ENCODE measurements around the gene TRIO.

The TRIO gene

DNA sequence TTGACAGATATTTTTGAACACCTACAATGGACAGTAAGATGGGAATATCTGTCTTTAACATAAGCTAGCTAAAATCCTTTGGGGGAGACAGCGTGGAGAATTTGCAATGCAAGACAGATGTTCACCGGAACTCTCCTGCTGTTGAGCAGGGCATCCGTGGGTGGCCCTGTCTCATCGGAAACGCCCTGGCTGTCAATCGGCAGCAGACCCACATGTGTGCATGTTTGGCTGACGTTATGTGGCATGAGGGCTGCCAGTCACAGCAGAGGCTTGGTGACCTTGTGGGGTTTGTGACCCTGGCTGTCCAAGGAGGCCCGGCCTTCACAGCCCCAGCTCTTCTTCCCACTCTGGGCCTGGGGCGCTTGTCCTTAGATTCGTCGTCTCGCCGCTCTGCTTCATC is 308.7 kb downstream of the TRIO start:
- no peak for DNase-seq (ENCODE audit: low read depth in 2 of 2)

DNA sequence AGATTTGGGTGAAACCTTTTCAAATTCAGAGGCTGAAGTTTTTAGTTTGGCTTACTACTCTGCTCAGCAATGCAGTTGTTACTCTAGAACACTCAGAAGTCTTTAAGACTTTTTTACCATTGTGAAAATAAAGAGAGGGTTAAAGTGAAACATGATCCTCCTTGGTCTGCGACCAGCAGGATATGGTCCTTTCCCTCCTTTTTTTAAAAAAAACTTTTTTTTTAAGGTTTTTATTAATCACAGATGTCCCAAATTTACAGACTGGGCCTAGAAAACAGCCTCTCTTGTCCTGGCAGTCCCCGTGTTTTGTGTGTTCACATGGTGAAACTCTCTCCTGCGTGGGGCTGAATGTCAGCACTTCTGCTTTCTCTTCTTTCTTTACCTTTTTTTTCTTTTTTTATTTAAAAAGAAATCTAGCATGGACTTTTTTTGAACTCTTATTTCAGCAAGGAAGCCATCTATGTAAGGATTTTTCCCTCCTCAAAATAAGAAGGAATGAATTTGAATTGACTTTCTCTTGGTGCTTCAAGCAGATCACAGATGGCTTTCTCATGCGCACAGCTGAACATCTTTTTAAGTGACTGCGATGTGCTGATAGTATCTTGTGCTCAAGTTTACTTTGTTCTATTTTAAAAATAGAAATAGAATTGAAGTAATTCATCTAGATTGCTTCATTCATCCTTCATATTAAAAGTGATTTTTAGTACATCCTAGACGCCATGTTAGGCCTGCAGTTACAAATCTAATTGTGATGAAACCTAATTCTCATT is 309.7 kb downstream of the TRIO start:
- no peak for DNase-seq (ENCODE audit: low read depth in 2 of 2)

DNA sequence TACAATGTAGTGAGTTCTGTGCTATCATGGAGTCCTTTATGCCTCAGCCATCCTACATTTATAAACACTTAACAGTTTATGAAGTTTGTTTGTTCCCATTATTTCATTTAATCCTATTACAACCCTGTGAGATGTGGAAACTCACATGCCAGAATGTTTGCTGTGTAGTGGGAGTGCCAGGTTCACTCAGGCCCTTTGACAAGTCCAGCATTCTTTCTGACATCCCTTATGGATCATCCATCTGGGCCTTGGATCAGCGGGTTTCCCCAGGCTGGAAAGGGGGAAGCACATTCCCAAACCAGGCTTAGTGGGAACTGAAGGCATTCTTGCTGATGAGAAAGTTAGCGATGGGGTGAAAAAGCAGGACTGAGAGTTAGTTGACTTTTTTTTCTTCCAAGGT is 310.3 kb downstream of the TRIO start:
- no peak for DNase-seq (ENCODE audit: low read depth in 2 of 2)

DNA sequence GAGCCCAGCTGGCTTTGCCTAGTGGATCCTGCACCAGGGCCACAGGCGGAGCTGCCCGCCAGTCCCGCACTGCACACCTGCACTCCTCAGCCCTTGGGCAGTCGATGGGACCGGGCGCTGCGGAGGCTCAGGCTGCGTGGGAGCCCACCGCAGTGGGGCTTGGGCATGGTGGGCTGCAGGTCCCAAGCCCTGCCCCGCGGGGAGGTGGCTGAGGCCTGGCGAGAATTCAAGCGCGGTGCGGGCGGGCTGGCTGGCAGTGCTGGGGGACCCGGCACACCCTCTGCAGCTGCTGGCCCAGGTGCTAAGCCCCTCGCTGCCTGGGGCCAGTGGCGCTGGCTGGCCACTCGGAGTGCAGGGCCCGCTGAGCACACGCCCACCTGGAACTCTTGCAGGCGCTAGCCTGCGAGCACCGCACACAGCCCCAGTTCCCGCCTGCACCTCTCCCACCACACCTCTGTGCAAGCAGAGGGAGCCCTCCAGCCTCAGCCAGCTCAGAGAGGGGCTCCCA is 312.7 kb downstream of the TRIO start:
- DNase-seq (ENCODE audit: low read depth in 2 of 2), result no peak

DNA sequence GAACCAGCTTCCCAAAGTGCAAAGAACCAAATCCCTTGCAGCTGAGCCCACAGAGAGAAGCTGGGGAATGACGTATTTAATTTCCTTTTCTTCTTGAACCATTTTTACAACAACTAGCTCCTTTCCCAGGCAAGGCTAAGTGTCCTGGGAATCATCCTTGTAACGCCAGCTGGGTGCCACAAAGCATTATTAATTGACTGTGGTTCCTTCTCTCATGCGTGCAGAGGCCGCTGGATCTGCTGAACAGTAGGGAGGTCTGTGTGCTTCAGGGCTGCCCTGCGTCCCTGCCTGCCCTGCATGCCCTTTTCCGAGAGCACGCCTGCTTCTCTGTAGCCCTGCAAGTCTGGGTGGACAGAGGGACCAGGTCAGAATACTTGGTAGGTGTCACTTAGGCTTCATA is 314.3 kb downstream of the TRIO start:
- DNase-seq (ENCODE audit: low read depth in 2 of 2), result no peak

DNA sequence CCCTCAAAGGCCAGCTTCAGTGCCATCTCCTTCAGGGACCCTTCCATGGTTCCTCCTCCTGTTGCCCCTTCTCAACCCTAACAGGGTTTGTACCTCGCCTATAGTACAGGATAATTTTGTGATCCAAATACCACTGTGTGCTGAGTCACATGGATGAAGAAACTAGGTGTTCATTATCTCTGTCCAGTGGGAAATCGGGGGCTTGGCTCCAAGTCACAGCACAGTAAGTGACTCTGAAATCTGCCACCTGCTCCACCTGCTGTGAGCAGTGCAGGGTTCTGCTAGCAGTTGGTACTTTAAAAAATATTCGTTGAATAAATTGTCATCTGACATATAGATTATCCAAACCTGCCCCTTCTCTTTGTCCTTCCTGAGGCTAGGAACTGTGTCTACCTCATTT is 315.3 kb downstream of the TRIO start:
- DNase-seq (ENCODE audit: low read depth in 2 of 2), result no peak

DNA sequence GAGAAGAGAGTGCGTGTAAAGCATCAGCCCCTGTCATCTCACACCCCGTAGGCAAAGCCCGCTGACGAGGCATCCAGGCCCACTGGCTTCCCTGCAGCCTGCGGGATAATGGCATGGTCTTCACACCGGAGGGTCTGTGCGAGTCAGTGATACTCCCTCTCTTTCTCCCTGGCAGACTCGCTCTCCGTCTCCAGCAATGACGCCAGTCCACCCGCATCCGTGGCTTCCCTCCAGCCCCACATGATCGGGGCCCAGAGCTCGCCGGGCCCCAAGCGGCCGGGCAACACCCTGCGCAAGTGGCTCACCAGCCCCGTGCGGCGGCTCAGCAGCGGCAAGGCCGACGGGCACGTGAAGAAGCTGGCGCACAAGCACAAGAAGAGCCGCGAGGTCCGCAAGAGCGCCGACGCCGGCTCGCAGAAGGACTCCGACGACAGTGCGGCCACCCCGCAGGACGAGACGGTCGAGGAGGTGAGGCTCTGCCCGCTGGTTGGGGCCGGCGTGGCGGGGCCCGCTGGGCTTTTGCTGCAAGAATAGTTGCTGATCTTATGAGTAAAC is 317.8 kb downstream of the TRIO start:
- DNase-seq (ENCODE audit: low read depth in 2 of 2), result no peak

DNA sequence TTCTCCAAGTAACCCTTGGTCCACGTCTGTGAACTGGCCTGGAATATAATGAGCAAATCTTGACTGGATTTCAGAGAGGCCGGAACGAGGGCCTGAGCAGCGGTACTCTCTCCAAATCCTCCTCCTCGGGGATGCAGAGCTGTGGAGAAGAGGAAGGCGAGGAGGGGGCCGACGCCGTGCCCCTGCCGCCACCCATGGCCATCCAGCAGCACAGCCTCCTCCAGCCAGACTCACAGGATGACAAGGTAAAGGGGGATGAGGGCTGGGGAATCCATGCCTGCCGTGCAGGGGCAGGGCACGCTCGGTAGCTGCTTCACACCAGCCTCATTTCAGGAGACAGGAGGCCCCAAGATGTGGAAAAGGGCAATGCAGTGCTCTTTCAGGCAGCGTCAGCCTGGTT is 319.5 kb downstream of the TRIO start:
- DNase-seq (ENCODE audit: low read depth in 2 of 2), result no peak

DNA sequence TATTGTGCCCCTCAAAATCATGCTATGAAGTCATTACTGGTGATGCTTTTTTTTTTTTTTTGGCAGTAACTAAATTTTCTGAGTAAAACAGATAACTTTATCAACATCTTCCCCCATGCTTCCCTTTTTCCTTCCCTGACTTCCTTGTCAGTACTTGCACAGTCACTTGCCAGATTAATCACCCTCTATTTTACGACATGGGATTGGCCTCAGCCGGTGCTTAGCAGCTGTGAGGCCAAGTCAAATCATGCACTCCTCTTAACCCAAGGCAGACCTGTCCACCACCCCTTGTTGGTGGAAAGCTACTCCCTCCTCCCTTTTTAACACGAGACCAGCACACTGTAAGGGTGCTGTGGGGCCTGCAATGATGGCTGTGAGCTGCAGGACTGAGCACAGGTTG is 320.5 kb downstream of the TRIO start:
- DNase-seq (ENCODE audit: low read depth in 2 of 2), result no peak

DNA sequence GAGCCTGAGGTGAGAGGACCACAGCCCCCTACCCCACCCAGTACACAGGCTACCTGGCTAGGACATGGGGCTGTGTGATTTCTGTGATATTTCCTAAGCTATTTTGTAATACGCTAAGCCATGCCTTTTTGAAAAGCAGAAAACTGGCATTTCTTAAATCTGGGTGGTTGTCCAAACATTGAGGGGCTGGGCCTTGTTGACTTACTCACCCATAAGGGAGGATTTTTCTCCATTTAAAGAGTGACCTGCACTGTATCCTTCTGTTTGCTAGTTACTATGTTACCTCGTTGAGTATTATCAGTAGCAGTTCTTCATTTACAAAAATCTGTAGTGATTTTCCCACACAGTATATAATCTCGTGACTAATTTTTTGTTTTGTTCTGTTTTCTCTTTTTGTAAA is 321.0 kb downstream of the TRIO start:
- no peak for DNase-seq (ENCODE audit: low read depth in 2 of 2)

DNA sequence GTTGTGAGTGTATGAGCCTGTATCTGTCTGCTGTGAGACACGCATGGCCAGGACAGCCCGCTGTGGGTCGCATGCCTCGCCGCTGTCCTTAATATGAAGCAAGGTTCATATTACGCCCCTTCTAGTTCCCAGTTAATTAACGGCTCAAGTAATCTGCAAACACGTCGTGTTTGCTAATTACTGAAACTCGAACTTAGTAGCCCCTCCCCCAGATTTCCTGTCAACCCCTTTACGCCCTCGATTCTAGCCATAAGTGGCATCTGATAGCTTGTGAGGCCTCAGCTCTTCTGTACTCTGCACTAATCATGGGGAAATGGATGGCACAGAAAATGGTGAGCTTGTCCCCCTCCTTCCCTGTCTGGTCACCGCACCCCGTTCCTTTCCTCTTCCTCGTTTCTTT is 321.5 kb downstream of the TRIO start:
- DNase-seq (ENCODE audit: low read depth in 2 of 2), result no peak

DNA sequence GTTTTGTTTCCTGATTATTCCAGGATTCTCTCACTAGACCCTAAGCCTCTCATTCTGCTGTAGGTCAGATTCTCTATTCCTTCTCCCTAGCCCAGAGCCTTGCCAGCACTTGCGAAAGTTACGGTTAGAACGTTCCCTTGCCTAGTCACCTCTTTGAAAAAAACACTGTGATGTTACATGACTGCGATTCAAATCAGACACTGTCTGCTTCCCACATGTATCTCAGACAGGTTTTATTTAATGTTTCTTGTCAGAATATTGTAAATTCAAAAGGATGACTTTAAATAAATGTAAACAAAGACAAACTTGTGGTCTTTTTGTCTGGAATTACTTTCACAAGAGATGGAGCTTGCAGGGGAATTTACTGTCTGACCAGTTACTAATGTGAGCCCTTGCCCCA is 322.0 kb downstream of the TRIO start:
- DNase-seq (ENCODE audit: low read depth in 2 of 2), result no peak

DNA sequence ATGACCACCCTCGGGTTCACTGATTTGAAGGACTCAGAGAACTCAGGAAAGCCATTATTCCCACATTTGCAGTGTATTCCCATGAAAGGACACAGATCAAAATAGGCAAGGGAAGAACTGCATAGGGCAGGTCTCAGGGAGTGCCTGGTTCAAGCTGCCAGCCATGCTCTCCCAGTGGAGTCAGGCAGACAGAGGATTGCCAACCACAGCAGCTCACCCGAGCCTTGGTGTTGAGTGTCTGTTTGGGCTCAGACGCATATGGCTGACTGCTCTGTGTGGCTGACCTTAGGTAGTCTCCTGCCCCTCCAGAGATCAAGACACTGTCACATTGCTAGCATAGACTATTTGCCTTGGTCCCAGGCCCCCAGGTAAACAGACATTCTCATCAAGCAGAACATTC is 322.6 kb downstream of the TRIO start:
- no peak for DNase-seq (ENCODE audit: low read depth in 2 of 2)

DNA sequence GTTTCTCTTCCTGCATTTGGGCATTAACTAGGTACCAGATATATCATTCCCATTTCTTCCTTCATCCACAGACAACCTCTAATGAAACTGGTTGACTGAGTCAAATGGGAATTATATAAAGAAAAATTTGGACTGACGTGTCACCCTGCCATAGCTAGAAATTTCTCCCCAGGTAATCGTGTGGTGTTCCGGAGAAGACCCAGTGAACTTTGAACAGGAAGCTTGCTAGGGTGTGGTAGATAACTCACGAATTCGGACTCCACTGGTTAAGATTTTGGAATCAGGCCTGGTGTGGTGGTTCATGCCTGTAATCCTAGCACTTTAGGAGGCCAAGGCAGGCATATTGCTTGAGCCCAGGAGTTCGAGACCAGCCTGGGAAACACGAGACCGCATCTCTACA is 324.1 kb downstream of the TRIO start:
- no peak for DNase-seq (ENCODE audit: low read depth in 2 of 2)

DNA sequence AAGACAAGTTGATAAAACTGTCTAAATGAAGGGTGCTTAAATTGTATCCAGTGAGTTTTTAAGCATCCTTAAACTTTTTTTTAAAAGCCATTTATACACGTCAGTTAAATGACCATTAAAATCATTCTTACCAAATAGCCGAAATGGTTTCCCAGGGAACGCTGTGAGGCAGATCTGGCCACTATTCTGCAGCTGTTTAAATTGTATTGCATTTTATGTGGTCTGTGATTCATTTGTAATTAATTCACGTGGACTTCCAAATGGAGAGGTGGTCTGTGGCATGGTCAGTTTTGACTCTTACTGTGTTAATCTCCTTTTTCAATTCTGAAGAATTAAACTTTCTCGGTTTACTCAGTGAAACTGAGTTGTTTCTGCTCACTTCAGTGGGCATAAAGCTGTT is 324.7 kb downstream of the TRIO start:
- DNase-seq (ENCODE audit: low read depth in 2 of 2), result no peak

DNA sequence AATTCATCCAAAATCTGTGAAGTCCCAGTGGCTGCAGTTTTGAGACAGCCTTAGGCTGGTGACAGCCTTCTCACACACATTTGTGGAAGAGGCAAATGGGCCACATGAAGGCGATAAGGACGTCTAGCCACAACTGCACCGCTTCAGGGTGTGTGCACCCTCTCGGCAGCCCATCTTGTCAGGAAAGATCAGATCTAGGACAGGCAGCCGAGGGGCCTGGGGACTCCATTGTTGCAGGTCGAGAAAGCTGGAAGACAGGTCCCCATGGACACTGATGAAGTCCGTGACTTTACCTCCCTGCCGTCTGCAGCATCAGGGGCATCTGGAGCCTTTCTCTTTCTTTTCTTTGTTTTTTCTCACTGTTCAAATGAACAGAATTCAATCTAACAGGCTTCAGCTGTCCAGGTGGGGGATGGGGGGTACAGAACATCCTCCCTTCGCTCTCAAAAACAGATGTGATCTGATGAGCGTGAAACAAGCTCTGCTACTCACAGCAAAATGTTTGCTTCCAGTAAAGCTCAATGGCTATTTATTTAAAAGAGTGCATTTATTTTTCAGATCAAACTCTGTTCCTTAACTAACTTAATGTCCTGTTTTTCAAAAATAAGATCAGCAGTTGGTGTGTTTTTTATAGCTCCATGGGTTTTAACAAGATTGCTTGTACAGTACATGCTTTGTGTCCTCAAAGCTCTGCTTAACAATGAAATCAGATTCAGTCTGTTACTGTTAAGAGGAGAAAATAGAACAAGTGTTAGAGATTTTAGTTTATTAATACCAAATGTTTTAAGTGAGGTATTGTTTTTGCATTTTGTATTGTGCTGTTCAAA is 326.6 kb downstream of the TRIO start:
- DNase-seq (ENCODE audit: low read depth in 2 of 2), result no peak

DNA sequence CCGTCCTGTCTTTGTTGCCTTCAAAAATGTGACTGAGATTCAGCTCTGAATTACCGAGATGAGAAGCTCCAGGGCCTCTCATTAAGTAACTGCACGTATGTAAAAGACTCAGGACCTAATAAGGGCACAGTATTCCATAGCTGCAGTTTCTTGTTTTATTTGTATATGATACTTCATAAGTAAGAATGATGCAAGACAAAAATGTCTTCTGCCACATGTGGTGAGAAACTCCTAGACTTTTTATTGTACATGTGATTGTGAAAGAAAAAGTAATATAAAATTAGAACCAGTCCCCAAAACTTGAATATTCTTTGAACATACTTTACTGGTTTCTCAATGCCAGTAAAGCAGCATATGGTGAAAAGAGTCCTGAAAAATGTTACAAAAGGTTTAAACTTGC is 328.4 kb downstream of the TRIO start:
- DNase-seq (ENCODE audit: low read depth in 2 of 2), result no peak

DNA sequence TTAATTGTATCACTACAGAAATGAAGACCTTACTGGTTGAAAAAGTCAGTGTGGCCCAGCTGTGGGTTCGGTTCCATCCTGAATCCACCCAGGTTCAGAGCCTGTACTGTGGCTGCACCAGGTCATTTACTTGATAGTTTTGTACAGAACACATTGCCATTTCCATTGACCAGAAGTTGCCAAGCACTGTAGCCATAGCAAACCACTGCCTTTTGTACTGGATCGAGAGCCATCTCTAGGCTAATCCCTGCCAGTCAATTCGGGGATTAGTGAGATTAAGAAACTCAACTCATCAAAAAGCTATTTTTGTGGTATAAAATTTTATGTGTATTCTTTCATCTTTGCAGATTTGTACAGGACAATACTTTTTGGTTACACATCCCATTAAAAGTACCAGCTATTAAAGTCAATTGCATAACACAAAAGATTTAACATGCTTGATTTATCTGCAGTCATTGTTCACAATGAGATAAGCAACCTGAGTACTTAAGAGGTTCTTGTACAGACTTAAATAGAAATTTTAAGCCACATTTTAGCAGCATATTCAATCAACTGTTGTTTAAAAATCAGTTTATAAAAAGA is 329.9 kb downstream of the TRIO start:
- DNase-seq (ENCODE audit: low read depth in 2 of 2), result no peak

DNA sequence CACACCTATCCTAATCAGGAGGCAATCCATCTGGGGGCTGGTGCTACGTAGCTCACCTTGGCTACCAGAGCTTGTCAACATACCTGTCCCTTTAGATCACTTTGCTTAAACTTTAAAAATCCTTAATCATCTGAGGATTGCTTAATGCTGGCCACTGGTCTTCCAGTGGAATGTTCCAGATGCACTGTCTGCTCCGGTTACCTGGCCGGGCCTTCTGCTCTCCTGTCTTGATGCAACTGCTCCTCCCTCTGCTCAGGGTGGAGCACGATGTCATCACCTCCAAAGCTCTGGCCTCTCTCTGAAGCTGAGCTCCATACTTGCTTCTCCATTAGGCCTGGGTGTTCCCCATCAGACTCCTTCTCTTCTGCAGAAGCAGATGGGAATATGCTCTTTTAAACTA is 331.9 kb downstream of the TRIO start:
- no peak for DNase-seq (ENCODE audit: low read depth in 2 of 2)

DNA sequence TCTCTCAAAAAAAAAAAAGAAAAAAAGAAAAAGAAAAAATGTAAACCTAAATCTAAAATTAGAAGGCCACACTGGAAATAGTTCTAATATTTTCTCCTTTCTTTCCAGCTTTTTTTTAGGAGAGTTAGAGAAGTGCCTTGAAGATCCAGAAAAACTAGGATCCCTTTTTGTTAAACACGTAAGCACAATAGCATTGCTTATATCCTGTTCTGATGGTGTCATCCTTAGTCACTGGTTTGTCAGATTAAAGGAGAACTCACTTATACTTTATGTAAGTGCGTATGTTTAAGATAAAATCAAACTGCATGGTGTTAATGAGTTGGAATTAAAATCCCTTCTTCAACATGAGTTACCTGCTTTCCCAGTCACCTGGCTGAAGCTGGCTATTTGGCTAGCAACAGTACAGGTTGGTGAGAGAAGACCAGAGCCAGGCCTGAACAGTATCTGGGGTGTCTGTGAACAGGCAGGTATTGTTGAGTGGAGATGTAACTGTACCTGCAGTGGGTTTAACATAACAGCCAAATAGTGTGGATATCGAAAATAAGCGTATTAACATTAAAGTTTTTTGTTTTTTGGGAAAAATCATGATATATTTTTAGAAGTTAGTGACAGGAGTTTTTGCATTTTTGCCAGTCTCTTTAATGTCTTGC is 333.8 kb downstream of the TRIO start:
- DNase-seq (ENCODE audit: low read depth in 2 of 2), result no peak

DNA sequence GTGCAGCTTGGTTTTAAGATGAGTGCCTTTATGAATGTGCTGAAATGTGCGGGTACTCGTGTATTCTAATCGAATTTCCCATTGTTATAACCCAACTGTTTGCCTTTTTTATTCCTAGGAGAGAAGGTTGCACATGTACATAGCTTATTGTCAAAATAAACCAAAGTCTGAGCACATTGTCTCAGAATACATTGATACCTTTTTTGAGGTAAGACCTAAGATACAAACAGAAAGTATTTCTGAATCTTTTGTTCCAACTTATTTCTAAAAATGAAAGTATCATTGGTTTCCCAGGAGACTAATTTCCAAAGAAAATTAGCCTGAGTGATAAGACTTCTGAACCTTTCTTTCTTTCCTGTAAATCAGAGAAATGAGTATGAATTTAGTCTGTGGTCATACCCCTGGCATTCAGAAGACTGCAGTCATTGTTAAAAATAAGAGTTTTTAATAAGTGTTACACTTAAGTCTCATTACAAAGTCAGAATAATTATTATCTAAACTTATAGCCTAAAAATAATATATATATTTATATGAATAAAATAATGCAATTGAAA is 336.1 kb downstream of the TRIO start:
- DNase-seq (ENCODE audit: low read depth in 2 of 2), result no peak

DNA sequence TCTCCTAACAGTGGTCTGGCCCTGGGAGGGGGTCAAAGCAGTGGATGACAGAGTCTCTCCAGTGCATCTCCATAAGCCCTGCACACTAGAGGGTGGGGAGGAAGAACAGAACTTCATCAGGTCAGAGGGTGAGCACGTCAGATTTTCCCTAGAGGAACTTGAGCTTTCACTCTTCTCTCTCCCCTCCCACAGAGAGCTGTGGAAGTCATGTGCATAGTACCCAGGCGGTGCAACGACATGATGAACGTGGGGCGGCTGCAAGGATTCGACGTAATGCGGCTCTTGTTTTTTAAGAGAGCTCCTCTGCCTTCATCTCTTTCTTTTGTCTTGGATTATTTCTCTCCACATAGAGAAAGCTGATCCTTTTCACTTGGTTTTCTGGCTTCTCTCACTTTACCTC is 338.2 kb downstream of the TRIO start:
- DNase-seq (ENCODE audit: low read depth in 2 of 2), result no peak
